CD8-positive, alpha-beta memory T cell (primary cell): ENCODE data around the gene SAP130. TPM values are rescaled to one million over a fixed set of nuclear protein-coding genes. Genes with fewer than 3 reads are reported as not detected.

Experiments
- CTCF ChIA-PET: fragments of 350-600 bp; sonication (Branson Sonifier 250); formaldehyde crosslinking; loops from one replicate; lab custom pipeline; 2021; ENCODE audit warnings: antibody characterized with exemption; lab: Charles Lee
- POLR2A ChIA-PET: fragments of 350-600 bp; sonication (Branson Sonifier 250); formaldehyde crosslinking; loops from one replicate; lab custom pipeline; 2021; ENCODE audit warnings: antibody characterized with exemption; lab: Charles Lee
- DNase-seq, 5 donors: peaks; one replicate each; pipeline versions ENCODE4 v3.0.0 to v3.0.0-alpha.2; 2020 to 2022; ENCODE audit warnings: mixed read lengths in 1 of 5
- H3K27ac ChIP-seq: one replicate; pipeline ENCODE4 v1.7.0; 2013; ENCODE audit warnings: low read depth, mild to moderate bottlenecking, low read length, moderate library complexity
- H3K27me3 ChIP-seq: 2 replicates; pipeline ENCODE4 v1.7.0; 2013; ENCODE audit warnings: low read length, mild to moderate bottlenecking; ENCODE audit not compliant: insufficient read depth, poor library complexity, severe bottlenecking
- H3K36me3 ChIP-seq: 2 replicates; pipeline ENCODE4 v1.7.0; 2013; ENCODE audit warnings: mild to moderate bottlenecking, low read length, moderate library complexity; ENCODE audit not compliant: insufficient read depth
- H3K4me1 ChIP-seq: 2 replicates; pipeline ENCODE4 v1.7.0; 2013; ENCODE audit warnings: mild to moderate bottlenecking, low read length, moderate library complexity; ENCODE audit not compliant: insufficient read depth
- H3K4me3 ChIP-seq: 2 replicates; pipeline ENCODE4 v1.7.0; 2013; ENCODE audit warnings: mild to moderate bottlenecking, low read length
- H3K9me3 ChIP-seq: 2 replicates; pipeline ENCODE4 v1.7.0; 2013; ENCODE audit warnings: mild to moderate bottlenecking, low read length
- H3K27ac Mint-ChIP-seq, 8 donors: one replicate each; pipeline ENCODE4 v1.8.0; 2020 to 2021; ENCODE audit warnings: mixed read lengths in 8 of 8, mild to moderate bottlenecking in 6 of 8, inconsistent platforms in 3 of 8, moderate library complexity in 3 of 8
- H3K27me3 Mint-ChIP-seq, 2 donors: one replicate each; pipeline ENCODE4 v1.8.0; 2020 to 2021; ENCODE audit warnings: mixed read lengths in 2 of 2, mild to moderate bottlenecking in 1 of 2, moderate library complexity in 1 of 2
- H3K36me3 Mint-ChIP-seq, 3 donors: one replicate each; pipeline ENCODE4 v1.8.0; 2020 to 2021; ENCODE audit warnings: mixed read lengths in 3 of 3, inconsistent platforms in 1 of 3, mild to moderate bottlenecking in 1 of 3
- H3K4me1 Mint-ChIP-seq, 3 donors: one replicate each; pipeline ENCODE4 v1.8.0; 2020 to 2021; ENCODE audit warnings: mixed read lengths in 3 of 3, inconsistent platforms in 1 of 3, mild to moderate bottlenecking in 1 of 3
- H3K4me3 Mint-ChIP-seq, 7 donors: one replicate each; pipeline ENCODE4 v1.8.0; 2020 to 2021; ENCODE audit warnings: mixed read lengths in 7 of 7, mild to moderate bottlenecking in 6 of 7, moderate library complexity in 4 of 7, inconsistent platforms in 2 of 7
- H3K9me3 Mint-ChIP-seq, 5 donors: one replicate each; pipeline ENCODE4 v1.8.0; 2020 to 2022; ENCODE audit warnings: mixed read lengths in 5 of 5, mild to moderate bottlenecking in 3 of 5, moderate library complexity in 2 of 5, inconsistent platforms in 1 of 5
- polyA plus RNA-seq: library from polyadenylated mRNA; unstranded; fragments of 300-500 nt; fragmentation: Illumina TruSeq; gene quantifications from one replicate; pipeline ENCODE4 v1.2.3, GENCODE V29; 2021
- total RNA-seq, 2 experiments: library from RNA; stranded (reverse); gene quantifications; one replicate each; pipeline ENCODE4 v1.2.3, GENCODE V29; 2021

Gene SAP130
- 10 to 100 TPM; 22.3 to 22.9 TPM for total RNA-seq
- 10.6 TPM for polyA plus RNA-seq

DNA sequence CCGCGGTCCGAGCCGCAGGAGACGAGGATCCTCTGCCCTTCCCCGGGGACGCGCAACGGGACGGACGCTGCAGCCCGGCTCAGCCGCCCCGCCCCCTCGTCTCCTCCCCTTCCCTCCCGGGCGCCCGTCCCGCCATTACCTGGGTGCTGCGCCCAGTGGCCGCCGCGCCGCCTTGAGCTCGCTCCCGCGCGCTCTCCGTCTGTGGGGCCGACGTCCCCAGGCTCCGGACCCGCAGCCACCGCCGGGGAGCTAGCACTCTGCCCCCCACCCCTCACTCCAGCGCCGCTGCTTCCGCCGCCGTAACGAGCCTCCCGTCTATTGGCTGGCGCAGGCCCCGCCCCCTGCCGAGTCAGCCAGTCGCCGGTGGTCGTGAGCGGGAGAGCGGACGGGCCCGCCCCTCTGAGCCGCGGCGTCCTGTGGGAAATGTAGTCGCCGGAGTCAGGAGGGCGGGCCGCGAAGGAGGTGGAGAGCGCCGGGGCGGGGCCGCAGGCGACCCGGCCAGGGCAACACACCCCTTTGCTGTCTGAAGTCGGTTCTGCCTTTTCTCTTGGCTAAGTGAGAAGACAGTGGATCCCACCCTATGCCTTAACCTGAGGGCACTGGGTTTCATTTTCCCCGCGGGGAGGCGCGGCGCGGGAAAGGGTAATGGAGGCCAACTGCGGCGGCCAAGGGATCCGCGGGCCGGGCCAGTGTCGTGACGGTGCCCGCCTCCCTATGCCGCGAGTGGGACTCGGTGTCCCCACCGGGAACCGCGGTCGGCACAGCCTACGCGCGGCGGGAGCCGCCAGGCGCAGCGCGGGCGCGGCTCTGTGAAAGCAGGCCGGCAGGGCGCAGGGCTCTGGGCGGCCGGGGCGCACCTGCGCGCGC, at the start of gene SAP130:
TSS of gene SAP130 (minus strand) at position 259 of the 867 bp plus-strand sequence. CDS start 1,767 bp downstream, outside the sequence.
- Mint-ChIP-seq H3K36me3 (peaks cover 0 to 15% (median 3%) of the 10 kb centered on the region in 3 donors), H3K27ac (peak within 1 kb of the TSS; percentile 91 to 97 (median 96)), H3K27me3 (peaks cover 0 to 4% of the 10 kb centered on the region in 2 donors), H3K4me1 (peaks cover 23 to 35% (median 25%) of the 10 kb centered on the region in 3 donors), H3K4me3 (peak within 1 kb of the TSS; percentile 92 to 98 (median 97)), H3K9me3 (peaks cover 0 to 4% (median 0%) of the 10 kb centered on the region in 5 donors)
- no peaks in the 10 kb centered on the region for H3K36me3 ChIP-seq
- H3K4me1 ChIP-seq = peaks cover 13% of the 10 kb centered on the region
- H3K27ac ChIP-seq = peak within 1 kb of the TSS; percentile 79
- CTCF ChIA-PET = interaction anchor here (1.1 kb wide), 1 partner anchor 63 kb away, joined by 5 read pairs; the partner anchor contains the start of gene UGGT1
- POLR2A ChIA-PET = interaction anchor here (0.7 to 2.4 kb wide), 3 partner anchors 12 to 502 kb away, joined by 3 to 27 read pairs (median 4); partner anchors contain the start of genes IWS1 and UGGT1
- no peaks in the 10 kb centered on the region for H3K9me3 ChIP-seq
- H3K4me3 ChIP-seq = peak within 1 kb of the TSS; percentile 72
- H3K27me3 ChIP-seq = no peaks in the 10 kb centered on the region
- peak; percentile 98 to 99 (median 98) for DNase-seq

DNA sequence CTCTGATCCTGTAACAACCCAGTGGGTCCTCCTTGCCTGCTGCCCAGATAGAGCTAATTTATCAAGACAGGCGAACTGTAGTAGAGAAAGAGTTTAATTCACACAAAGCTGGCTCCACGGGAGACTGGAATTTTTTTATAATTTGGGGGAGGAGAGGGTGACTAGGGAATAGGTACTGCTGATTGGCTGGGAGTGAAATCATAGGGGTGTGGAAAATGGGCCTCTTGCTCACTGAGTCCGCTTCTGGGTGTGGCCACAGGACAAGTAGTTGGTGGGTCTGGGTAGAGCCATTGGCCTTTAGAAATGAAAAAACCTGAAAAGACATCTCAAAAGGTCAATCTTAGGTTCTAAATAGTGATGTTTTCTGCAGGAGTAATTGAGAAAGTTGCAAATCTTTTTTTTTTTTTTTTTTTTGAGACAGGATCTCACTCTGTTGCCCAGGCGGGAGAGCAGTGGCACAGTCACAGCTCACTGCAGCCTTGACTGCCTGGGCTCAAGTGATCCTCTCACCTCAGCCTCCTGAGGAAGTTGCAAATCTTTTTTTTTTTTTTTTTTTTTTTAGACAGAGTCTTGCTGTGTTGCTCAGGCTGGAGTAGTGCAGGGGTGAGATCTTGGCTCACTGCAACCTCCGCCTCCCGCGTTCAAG, 48.7 kb upstream of the SAP130 start:
- Histone ChIP-seq H3K27me3 (no peaks in the 10 kb centered on the region), H3K36me3 (no peaks in the 10 kb centered on the region), H3K4me1 (no peaks in the 10 kb centered on the region), H3K4me3 (no peak overlapping the region), H3K27ac (no peak overlapping the region), H3K9me3 (no peaks in the 10 kb centered on the region)
- Mint-ChIP-seq H3K4me1 (peaks cover 0 to 3% (median 0%) of the 10 kb centered on the region in 3 donors), H3K9me3 (no peaks in the 10 kb centered on the region), H3K36me3 (no peaks in the 10 kb centered on the region), H3K4me3 (no peak overlapping the region), H3K27me3 (peaks cover 0 to 8% of the 10 kb centered on the region in 2 donors), H3K27ac (no peak overlapping the region)
- no peak for DNase-seq
- ChIA-PET CTCF (no interaction called here), POLR2A (no interaction called here)

DNA sequence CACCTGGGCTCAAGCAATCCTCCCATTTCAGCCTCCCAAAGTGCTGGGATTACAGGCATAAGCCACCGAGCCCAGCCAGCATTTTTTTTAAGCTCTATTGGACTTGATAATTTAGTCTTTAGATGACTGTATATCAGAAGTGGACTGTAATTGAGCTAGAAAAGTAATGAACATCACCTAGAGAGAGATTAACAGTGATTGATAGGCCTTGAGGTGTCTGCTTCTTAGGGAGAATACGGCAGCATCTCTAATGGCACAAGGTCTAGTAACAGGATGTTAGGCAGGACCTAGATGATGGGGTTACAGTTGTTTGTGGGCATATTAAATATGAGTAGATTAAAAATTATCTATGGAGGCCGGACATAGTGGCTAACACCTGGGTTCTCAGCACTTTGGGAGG, 45.4 kb upstream of the SAP130 start:
- ChIA-PET CTCF (no interaction called here), POLR2A (no interaction called here)

DNA sequence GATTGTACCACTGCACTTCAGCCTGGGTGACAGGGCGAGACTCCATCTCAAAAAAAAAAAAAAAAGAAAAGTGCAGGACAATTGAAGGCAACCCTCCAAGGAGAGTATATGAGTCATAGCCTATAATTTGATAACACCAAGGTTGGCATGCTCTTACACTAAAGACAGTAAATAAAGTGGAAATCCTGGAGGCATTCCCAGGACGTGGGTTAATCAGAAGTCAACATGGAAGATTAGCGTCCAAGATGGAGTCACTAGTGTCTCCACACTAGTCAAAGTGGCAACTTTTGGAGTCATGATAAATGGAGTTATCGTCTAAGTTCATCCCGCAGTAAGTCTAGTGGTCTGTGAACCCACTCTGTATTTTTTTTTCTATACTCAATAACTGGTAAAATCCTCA, 41.9 kb upstream of the SAP130 start:
- Mint-ChIP-seq H3K9me3 (no peaks in the 10 kb centered on the region), H3K27me3 (no peaks in the 10 kb centered on the region), H3K27ac (no peak overlapping the region), H3K36me3 (no peaks in the 10 kb centered on the region), H3K4me3 (no peak overlapping the region), H3K4me1 (no peaks in the 10 kb centered on the region)
- Histone ChIP-seq H3K36me3 (no peaks in the 10 kb centered on the region), H3K4me3 (no peak overlapping the region), H3K4me1 (no peaks in the 10 kb centered on the region), H3K27ac (no peak overlapping the region), H3K9me3 (no peaks in the 10 kb centered on the region), H3K27me3 (no peaks in the 10 kb centered on the region)
- ChIA-PET POLR2A (no interaction called here), CTCF (no interaction called here)
- DNase-seq = no peak

More for the DNA sequence above, 45.4 kb upstream of the SAP130 start:
- H3K27me3 ChIP-seq = no peaks in the 10 kb centered on the region
- H3K4me3 ChIP-seq = no peak overlapping the region
- no peak overlapping the region for H3K27ac ChIP-seq
- DNase-seq = no peak
- H3K9me3 ChIP-seq = no peaks in the 10 kb centered on the region
- Mint-ChIP-seq H3K27ac (no peak overlapping the region), H3K36me3 (no peaks in the 10 kb centered on the region), H3K4me1 (peaks cover 0 to 3% (median 0%) of the 10 kb centered on the region in 3 donors), H3K27me3 (no peaks in the 10 kb centered on the region), H3K4me3 (no peak overlapping the region), H3K9me3 (no peaks in the 10 kb centered on the region)
- no peaks in the 10 kb centered on the region for H3K4me1 ChIP-seq
- no peaks in the 10 kb centered on the region for H3K36me3 ChIP-seq

DNA sequence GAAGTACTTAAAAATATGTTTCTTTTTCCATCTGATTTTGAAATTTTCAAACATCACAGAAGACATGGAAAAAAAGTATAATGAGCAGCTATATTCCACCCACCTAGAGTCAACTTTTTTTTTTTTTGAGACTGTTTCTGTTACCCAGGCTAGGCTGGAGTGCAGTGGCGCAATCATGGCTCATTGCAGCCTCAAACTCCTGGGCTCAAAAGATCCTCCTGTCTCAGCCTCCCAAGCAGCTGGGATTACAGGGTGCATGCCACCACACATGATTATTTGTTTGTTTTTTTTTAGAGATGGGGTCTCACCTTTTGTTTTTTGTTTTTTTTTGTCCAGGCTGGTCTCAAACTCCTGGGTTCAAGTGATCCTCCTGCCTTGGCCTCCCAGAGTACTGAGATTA, 36.5 kb upstream of the SAP130 start:
- ChIA-PET CTCF (no interaction called here), POLR2A (interaction anchor here (0.8 kb wide), 1 partner anchor 14 kb away, joined by 3 read pairs; no protein-coding TSS in a partner anchor)
- H3K27ac ChIP-seq = no peak overlapping the region
- no peak for DNase-seq
- no peaks in the 10 kb centered on the region for H3K9me3 Mint-ChIP-seq
- H3K36me3 Mint-ChIP-seq = no peaks in the 10 kb centered on the region
- no peaks in the 10 kb centered on the region for H3K27me3 ChIP-seq
- no peaks in the 10 kb centered on the region for H3K36me3 ChIP-seq
- no peaks in the 10 kb centered on the region for H3K9me3 ChIP-seq
- H3K4me1 ChIP-seq = no peaks in the 10 kb centered on the region
- H3K27ac Mint-ChIP-seq = peak overlapping the region in 1 of 8 donors; percentile 57
- H3K27me3 Mint-ChIP-seq = peaks cover 2 to 3% of the 10 kb centered on the region in 2 donors
- H3K4me3 ChIP-seq = no peak overlapping the region
- no peak overlapping the region for H3K4me3 Mint-ChIP-seq
- H3K4me1 Mint-ChIP-seq = no peaks in the 10 kb centered on the region

DNA sequence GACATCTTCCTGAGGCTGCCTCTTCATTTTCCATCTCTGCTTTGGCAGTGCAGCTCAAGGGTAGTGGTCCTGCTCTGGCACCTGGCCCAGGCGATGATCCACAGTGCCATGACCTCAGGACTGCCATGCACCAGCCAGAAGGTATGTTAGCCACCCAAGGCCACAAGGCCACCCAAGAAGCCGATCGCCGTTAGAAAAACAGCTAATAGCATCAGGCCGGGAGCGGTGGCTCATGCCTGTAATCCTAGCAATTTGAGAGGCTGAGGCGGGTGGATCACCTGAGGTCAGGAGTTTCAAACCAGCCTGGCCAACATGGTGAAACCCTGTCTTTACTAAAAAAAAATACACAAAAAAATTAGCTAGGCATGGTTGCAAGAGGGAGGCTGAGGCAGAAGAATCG, 34.7 kb upstream of the SAP130 start:
- no peak overlapping the region for H3K27ac ChIP-seq
- H3K27me3 Mint-ChIP-seq = peaks cover 2 to 3% of the 10 kb centered on the region in 2 donors
- no peaks in the 10 kb centered on the region for H3K4me1 ChIP-seq
- H3K4me3 Mint-ChIP-seq = no peak overlapping the region
- no peaks in the 10 kb centered on the region for H3K9me3 ChIP-seq
- no peaks in the 10 kb centered on the region for H3K27me3 ChIP-seq
- DNase-seq = no peak
- H3K4me3 ChIP-seq = no peak overlapping the region
- ChIA-PET POLR2A (no interaction called here), CTCF (interaction anchor here (1.1 kb wide), 1 partner anchor 8 kb away, joined by 3 read pairs; no protein-coding TSS in a partner anchor)
- no peak overlapping the region for H3K27ac Mint-ChIP-seq
- no peaks in the 10 kb centered on the region for H3K36me3 Mint-ChIP-seq
- H3K4me1 Mint-ChIP-seq = no peaks in the 10 kb centered on the region
- no peaks in the 10 kb centered on the region for H3K36me3 ChIP-seq
- no peaks in the 10 kb centered on the region for H3K9me3 Mint-ChIP-seq

DNA sequence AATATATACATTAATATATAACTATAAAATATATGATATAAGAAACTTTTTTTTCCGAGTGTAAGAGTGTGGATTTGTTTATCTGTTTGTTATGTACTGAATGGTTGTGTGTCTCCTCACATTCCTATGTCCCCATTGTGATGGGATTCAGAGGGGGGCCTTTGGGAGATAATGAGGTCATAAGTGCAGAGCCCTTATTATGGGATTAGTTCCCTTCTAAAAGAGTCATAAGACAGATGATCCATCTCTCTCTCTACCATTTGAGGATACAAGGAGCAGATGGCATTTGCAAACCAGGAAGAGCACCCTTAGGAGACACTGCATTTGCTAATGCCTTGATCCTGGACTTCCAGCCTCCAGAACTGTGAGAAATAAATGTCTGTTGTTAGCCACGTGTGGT, 30.3 kb upstream of the SAP130 start:
- Histone ChIP-seq H3K27me3 (no peaks in the 10 kb centered on the region), H3K27ac (no peak overlapping the region), H3K4me3 (no peak overlapping the region), H3K4me1 (no peaks in the 10 kb centered on the region), H3K9me3 (no peaks in the 10 kb centered on the region), H3K36me3 (no peaks in the 10 kb centered on the region)
- no peak for DNase-seq
- Mint-ChIP-seq H3K4me3 (no peak overlapping the region), H3K36me3 (no peaks in the 10 kb centered on the region), H3K27ac (no peak overlapping the region), H3K4me1 (no peaks in the 10 kb centered on the region), H3K9me3 (no peaks in the 10 kb centered on the region), H3K27me3 (peaks cover 6 to 24% of the 10 kb centered on the region in 2 donors)
- ChIA-PET CTCF (no interaction called here), POLR2A (no interaction called here)

DNA sequence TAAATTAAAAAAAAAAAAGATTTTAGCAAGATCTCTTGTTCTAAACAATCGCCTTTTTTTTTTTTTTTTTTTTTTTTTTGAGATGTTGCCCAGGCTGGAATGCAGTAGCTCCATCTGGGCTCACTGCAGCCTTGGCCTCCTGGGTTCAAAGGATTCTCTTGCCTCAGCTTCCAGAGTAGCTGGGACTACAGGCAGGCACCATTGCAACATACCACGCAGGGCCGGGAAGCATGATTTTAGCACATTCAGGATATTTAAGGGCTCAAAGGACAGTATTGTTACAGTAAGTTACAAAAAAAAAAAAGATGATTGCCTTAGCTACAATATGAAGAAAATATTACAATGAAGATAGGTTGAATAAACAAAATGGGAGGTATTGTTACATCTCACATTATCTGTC, 29.5 kb upstream of the SAP130 start:
- H3K4me3 Mint-ChIP-seq = no peak overlapping the region

More for the DNA sequence above, 29.5 kb upstream of the SAP130 start:
- no peak overlapping the region for H3K27ac Mint-ChIP-seq
- no peaks in the 10 kb centered on the region for H3K4me1 Mint-ChIP-seq
- POLR2A ChIA-PET = no interaction called here
- no peak overlapping the region for H3K27ac ChIP-seq
- H3K9me3 ChIP-seq = no peaks in the 10 kb centered on the region
- no peaks in the 10 kb centered on the region for H3K36me3 Mint-ChIP-seq
- no peak overlapping the region for H3K4me3 ChIP-seq
- H3K9me3 Mint-ChIP-seq = no peaks in the 10 kb centered on the region
- no peak for DNase-seq
- H3K27me3 Mint-ChIP-seq = peaks cover 13 to 30% of the 10 kb centered on the region in 2 donors
- no peaks in the 10 kb centered on the region for H3K4me1 ChIP-seq
- CTCF ChIA-PET = no interaction called here
- H3K27me3 ChIP-seq = no peaks in the 10 kb centered on the region
- no peaks in the 10 kb centered on the region for H3K36me3 ChIP-seq
